HFFc6 (cell line): ENCODE results near the gene PRSS36. TPM values are rescaled to one million over a fixed set of nuclear protein-coding genes. Genes with fewer than 3 reads are reported as not detected.

Experiments
- DNase-seq: peaks from one replicate; pipeline ENCODE4 v3.0.0-alpha.2; 2018
- H3K27ac Mint-ChIP-seq: 2 replicates; pipeline ENCODE4 v1.8.0; 2020; ENCODE audit warnings: mild to moderate bottlenecking, mixed read lengths
- H3K27me3 Mint-ChIP-seq: 2 replicates; pipeline ENCODE4 v1.8.0; 2021; ENCODE audit warnings: mild to moderate bottlenecking, moderate library complexity, mixed read lengths; ENCODE audit not compliant: insufficient read depth
- H3K36me3 Mint-ChIP-seq: 2 replicates; pipeline ENCODE4 v1.8.0; 2021; ENCODE audit warnings: low read depth, mixed read lengths
- H3K4me1 Mint-ChIP-seq: 2 replicates; pipeline ENCODE4 v1.8.0; 2020; ENCODE audit warnings: low read depth, mixed read lengths
- H3K4me3 Mint-ChIP-seq: 2 replicates; pipeline ENCODE4 v1.8.0; 2020; ENCODE audit warnings: mild to moderate bottlenecking, moderate library complexity, mixed read lengths
- H3K9me3 Mint-ChIP-seq: 2 replicates; pipeline ENCODE4 v1.8.0; 2020; ENCODE audit warnings: mild to moderate bottlenecking, mixed read lengths
- total RNA-seq, 6 experiments: library from RNA; stranded (reverse); fragmentation: NEBNext Ultra II Directional; extraction: Animal tissue kit (Norgen Biotek cat#: 25700); gene quantifications; 2 replicates in 1 of 6; 3 replicates in 5 of 6; pipeline ENCODE4 v1.2.3, GENCODE V29; 2021
- TF ChIP-seq, protein P1 (sequence below): fragments of 200-600 bp; sonication (generic); IDR thresholded peaks from 2 replicates; pipeline ENCODE4 v1.5.0; 2021; ENCODE audit warnings: antibody characterized with exemption, mild to moderate bottlenecking

The PRSS36 gene
- total RNA-seq, 6 experiments from 2014 or later = 0.38 to 0.60 (median 0.47) TPM; not detected in 2

DNA sequence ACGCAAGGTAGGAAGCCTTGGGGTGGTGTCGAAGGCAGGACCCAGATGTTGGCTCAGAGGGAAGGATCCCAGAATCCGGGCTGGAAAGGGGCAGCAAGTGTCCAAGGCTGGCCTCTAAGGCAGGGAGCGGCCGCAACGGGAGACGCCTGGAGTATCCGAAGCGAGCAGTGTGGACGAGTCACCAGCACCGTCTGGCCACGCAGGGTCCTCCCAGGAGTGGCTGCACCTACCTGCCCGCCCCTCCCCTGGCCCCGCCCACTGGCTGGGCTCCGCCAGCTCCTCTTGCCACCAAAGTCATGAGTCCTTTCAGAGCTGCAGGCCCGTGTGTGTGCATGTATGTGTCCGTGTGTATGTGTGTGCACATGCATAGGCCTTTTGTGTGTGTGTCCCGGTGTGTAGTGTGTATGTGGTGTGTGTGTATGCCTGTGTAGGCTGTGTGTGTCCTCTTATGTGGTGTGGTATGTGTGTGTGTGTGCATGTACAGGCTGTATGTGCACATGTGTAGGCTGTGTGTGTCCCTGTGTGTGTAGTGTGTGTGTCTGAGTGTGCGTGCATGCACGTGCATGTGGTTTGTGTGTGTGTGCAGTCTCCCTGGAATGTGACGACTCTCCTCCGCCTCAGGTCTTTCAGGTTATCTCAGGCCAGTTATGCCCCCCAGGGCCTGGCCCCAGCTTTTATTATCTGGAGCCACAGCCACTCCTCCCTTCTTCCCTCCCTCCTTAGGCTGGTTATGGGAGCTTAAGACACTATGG is 14.2 kb downstream of the PRSS36 start, which contains the start of gene PRSS8:
Gene PRSS8, minus strand, starts transcription at position 193 of the 752 bp plus-strand sequence. CDS start 229 bp downstream, outside the sequence.
- no peak for DNase-seq
- Mint-ChIP-seq H3K27me3 (peaks cover 10% of the 10 kb centered on the region), H3K27ac (no peak within 1 kb of the TSS), H3K4me3 (no peak within 1 kb of the TSS), H3K4me1 (peaks cover 21% of the 10 kb centered on the region), H3K9me3 (no peaks in the 10 kb centered on the region), H3K36me3 (no peaks in the 10 kb centered on the region)
- TF ChIP-seq, protein P1, sequence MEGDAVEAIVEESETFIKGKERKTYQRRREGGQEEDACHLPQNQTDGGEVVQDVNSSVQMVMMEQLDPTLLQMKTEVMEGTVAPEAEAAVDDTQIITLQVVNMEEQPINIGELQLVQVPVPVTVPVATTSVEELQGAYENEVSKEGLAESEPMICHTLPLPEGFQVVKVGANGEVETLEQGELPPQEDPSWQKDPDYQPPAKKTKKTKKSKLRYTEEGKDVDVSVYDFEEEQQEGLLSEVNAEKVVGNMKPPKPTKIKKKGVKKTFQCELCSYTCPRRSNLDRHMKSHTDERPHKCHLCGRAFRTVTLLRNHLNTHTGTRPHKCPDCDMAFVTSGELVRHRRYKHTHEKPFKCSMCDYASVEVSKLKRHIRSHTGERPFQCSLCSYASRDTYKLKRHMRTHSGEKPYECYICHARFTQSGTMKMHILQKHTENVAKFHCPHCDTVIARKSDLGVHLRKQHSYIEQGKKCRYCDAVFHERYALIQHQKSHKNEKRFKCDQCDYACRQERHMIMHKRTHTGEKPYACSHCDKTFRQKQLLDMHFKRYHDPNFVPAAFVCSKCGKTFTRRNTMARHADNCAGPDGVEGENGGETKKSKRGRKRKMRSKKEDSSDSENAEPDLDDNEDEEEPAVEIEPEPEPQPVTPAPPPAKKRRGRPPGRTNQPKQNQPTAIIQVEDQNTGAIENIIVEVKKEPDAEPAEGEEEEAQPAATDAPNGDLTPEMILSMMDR = no peak

- H3K27ac Mint-ChIP-seq = no peak overlapping the region
- TF ChIP-seq, protein P1 = no peak
- H3K27me3 Mint-ChIP-seq = peaks cover 9% of the 10 kb centered on the region
- DNase-seq = no peak
- H3K36me3 Mint-ChIP-seq = no peaks in the 10 kb centered on the region
- H3K9me3 Mint-ChIP-seq = no peaks in the 10 kb centered on the region
- H3K4me3 Mint-ChIP-seq = no peak overlapping the region
- H3K4me1 Mint-ChIP-seq = peaks cover 20% of the 10 kb centered on the region
Measured at GRCh38 chr16:31134625-31135534, 15.0 kb downstream of the PRSS36 start.

- Mint-ChIP-seq H3K27me3 (peaks cover 9% of the 10 kb centered on the region), H3K36me3 (no peaks in the 10 kb centered on the region), H3K9me3 (no peaks in the 10 kb centered on the region), H3K27ac (no peak overlapping the region), H3K4me1 (peaks cover 20% of the 10 kb centered on the region), H3K4me3 (no peak overlapping the region)
- no peak for DNase-seq
- TF ChIP-seq, protein P1 = no peak
Measured at GRCh38 chr16:31134091-31134571, 15.7 kb downstream of the PRSS36 start.

GRCh38 chr16:31133046-31133501 is 16.8 kb downstream of the PRSS36 start:
- H3K4me3 Mint-ChIP-seq = no peak overlapping the region
- DNase-seq = no peak
- TF ChIP-seq, protein P1 = no peak
- H3K4me1 Mint-ChIP-seq = peaks cover 9% of the 10 kb centered on the region
- peaks cover 9% of the 10 kb centered on the region for H3K27me3 Mint-ChIP-seq
- no peaks in the 10 kb centered on the region for H3K9me3 Mint-ChIP-seq
- H3K36me3 Mint-ChIP-seq = no peaks in the 10 kb centered on the region
- no peak overlapping the region for H3K27ac Mint-ChIP-seq

DNA sequence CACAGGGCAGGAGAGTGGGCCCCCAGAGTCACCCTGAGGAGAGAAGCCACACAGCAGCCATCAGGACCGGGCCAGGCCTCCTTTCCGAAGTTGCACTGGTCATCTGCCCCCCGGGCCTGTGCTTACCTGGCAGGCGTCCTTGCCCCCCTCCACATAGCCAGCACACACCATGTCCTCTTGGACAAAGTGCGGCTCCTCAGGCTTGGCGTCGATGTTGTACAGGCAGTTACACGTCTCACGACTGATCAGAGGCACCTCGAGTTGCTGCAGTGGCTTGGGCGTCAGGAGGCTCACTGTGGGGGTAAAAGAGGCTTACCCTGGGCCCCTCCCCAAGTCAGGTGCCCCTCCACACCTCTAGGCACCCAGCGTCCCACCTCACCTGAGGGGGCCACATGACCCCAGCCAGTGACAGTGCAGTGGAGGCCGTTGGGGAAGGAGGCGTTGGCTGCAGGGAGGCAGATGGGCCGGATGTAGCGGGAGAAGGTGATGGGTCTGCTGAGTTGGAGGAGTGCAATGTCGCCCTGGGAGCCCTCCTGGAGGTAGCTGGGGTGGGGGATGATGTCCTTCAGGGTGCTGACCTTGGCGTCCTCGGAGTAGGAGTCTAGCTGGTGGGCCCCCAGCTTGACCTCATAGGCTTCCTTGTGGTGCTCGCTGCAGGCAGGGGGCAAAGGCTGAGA is 17.4 kb downstream of the PRSS36 start:
- H3K27ac Mint-ChIP-seq = no peak overlapping the region
- H3K27me3 Mint-ChIP-seq = peaks cover 9% of the 10 kb centered on the region
- TF ChIP-seq, protein P1 = no peak
- peaks cover 8% of the 10 kb centered on the region for H3K4me1 Mint-ChIP-seq
- DNase-seq = no peak
- no peaks in the 10 kb centered on the region for H3K36me3 Mint-ChIP-seq
- no peaks in the 10 kb centered on the region for H3K9me3 Mint-ChIP-seq
- H3K4me3 Mint-ChIP-seq = no peak overlapping the region
